ENCODE data around the gene ARMCX5. TPM values are rescaled to one million over a fixed set of nuclear protein-coding genes. Genes with fewer than 3 reads are reported as not detected.

Gene ARMCX5
- 1 to 10 TPM; 8.1 to 9.6 TPM for total RNA-seq
- long read RNA-seq, donor 1, partial matches to known transcripts, result 1 of 5 reads
- long read RNA-seq, donor 1, other reads (novel, unspliced or antisense), result 2 of 5 reads
- long read RNA-seq, donor 2, full-length matches to known transcripts, result 6 of 14 reads
- long read RNA-seq, donor 2, partial matches to known transcripts, result 1 of 14 reads
- long read RNA-seq, donor 2, other reads (novel, unspliced or antisense), result 7 of 14 reads

GRCh38 chrX:102599084-102599950, at the start of gene ARMCX5:
ARMCX5 (plus strand) TSS chrX:102599515; CDS start chrX:102602142, 2,627 bp downstream.
- intact Hi-C loops (cut with DNase I), result no loop called here
- DNase-seq (ENCODE audit: low spot score), result peak; percentile 85

- intact Hi-C loops (cut with DNase I), result no loop called here
- DNase-seq (ENCODE audit: low spot score), result no peak
These were observed 40.7 kb upstream of the ARMCX5 start for GRCh38 chrX:102558607-102559006.

- no peak for DNase-seq (ENCODE audit: low spot score)
- intact Hi-C loops (cut with DNase I), result no loop called here
These were observed 38.8 kb upstream of the ARMCX5 start for GRCh38 chrX:102560423-102561068.

- intact Hi-C loops (cut with DNase I), result no loop called here
- DNase-seq (ENCODE audit: low spot score), result no peak
These were observed 18.4 kb upstream of the ARMCX5 start for GRCh38 chrX:102580891-102581290.

- intact Hi-C loops (cut with DNase I), result no loop called here
- DNase-seq (ENCODE audit: low spot score), result no peak
These were observed 5.9 kb upstream of the ARMCX5 start for GRCh38 chrX:102593367-102593766.

- intact Hi-C loops (cut with DNase I), result no loop called here
- DNase-seq (ENCODE audit: low spot score), result no peak
These were observed 750 bp downstream of the ARMCX5 start for GRCh38 chrX:102599951-102600579.

GRCh38 chrX:102604327-102604726, 5.0 kb downstream of the ARMCX5 start:
- no peak for DNase-seq (ENCODE audit: low spot score)
- intact Hi-C loops (cut with DNase I), result no loop called here

- intact Hi-C loops (cut with DNase I), result no loop called here
- no peak for DNase-seq (ENCODE audit: low spot score)
These were observed 6.8 kb downstream of the ARMCX5 start for GRCh38 chrX:102606115-102606514.

- no peak for DNase-seq (ENCODE audit: low spot score)
- intact Hi-C loops (cut with DNase I), result loop anchor here in 1 of 2 donors (10.0 kb wide), 1 partner anchor 294 kb away; no protein-coding TSS in a partner anchor
These were observed 11.6 kb downstream of the ARMCX5 start for GRCh38 chrX:102610905-102611304.

- intact Hi-C loops (cut with DNase I), result no loop called here
- DNase-seq (ENCODE audit: low spot score), result no peak
These were observed 24.8 kb downstream of the ARMCX5 start for GRCh38 chrX:102624105-102624504.

GRCh38 chrX:102627640-102628039, 28.3 kb downstream of the ARMCX5 start:
- DNase-seq (ENCODE audit: low spot score), result no peak
- intact Hi-C loops (cut with DNase I), result no loop called here

- intact Hi-C loops (cut with DNase I), result no loop called here
- no peak for DNase-seq (ENCODE audit: low spot score)
These were observed 38.2 kb downstream of the ARMCX5 start for GRCh38 chrX:102637561-102637960.

- intact Hi-C loops (cut with DNase I), result loop anchor here in 1 of 2 donors (10.0 kb wide), 1 partner anchor 136 kb away; the partner anchor contains the start of gene TMSB15A
- no peak for DNase-seq (ENCODE audit: low spot score)
These were observed 51.6 kb downstream of the ARMCX5 start for GRCh38 chrX:102650903-102651241.

- intact Hi-C loops (cut with DNase I), result loop anchor here in 1 of 2 donors (10.0 kb wide), 1 partner anchor 137 kb away; the partner anchor contains the start of gene TMSB15A
- peak; percentile 86 for DNase-seq (ENCODE audit: low spot score)
These were observed 52.1 kb downstream of the ARMCX5 start, which contains the start of gene GPRASP1 for GRCh38 chrX:102651242-102652011. GPRASP1 (plus strand) TSS chrX:102651483; CDS start chrX:102653914, 2,431 bp downstream.

GRCh38 chrX:102652031-102652688, 52.8 kb downstream of the ARMCX5 start:
- DNase-seq (ENCODE audit: low spot score), result no peak
- intact Hi-C loops (cut with DNase I), result loop anchor here in 1 of 2 donors (10.0 kb wide), 1 partner anchor 137 kb away; the partner anchor contains the start of gene TMSB15A
